Skeletal muscle satellite cell (primary cell): Measurements from ENCODE around the gene GPC6.

Source experiments
- H3K27me3 ChIP-seq: 2 replicates; pipeline ENCODE4 v1.7.0; 2013; ENCODE audit warnings: low read length; ENCODE audit not compliant: control insufficient read depth, insufficient read depth
- H3K36me3 ChIP-seq: 2 replicates; pipeline ENCODE4 v1.7.0; 2013; ENCODE audit warnings: mild to moderate bottlenecking, control low read depth, low read length; ENCODE audit not compliant: insufficient read depth
- H3K4me1 ChIP-seq: 2 replicates; pipeline ENCODE4 v1.7.0; 2013; ENCODE audit warnings: low read length; ENCODE audit not compliant: control insufficient read depth, insufficient read depth
- H3K4me2 ChIP-seq: 2 replicates; pipeline ENCODE4 v1.7.0; 2013; ENCODE audit warnings: mild to moderate bottlenecking, low read length
- H3K4me3 ChIP-seq: 2 replicates; pipeline ENCODE4 v1.7.0; 2013; ENCODE audit warnings: low read length
- H3K9ac ChIP-seq: 2 replicates; pipeline ENCODE4 v1.7.0; 2013; ENCODE audit warnings: mild to moderate bottlenecking, low read depth, low read length, moderate library complexity
- H3K9me3 ChIP-seq: replicated peaks from 2 replicates; pipeline ENCODE4 v1.7.0; 2013; ENCODE audit warnings: mild to moderate bottlenecking, control low read depth, low read length

The GPC6 gene

DNA sequence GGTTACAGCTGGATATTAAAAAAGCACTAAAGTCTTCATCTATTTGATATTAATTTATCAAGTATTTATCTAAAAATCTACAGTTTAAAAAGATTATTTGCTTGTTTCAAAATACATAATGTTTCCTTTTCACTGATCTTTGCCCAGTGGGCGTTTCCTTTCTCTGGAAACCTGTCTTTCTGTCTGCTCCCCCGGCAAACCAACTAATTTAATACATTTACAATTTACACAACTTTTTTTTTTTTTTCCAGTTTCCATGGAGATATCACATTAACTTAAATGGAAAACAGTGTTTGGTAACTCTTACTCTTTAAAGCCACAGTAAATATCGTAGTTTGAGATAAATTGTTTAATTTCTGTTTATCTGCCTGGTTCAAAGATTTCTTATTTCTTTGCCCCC, 5.3 kb downstream of the GPC6 start:
- Histone ChIP-seq H3K9ac (no peak overlapping the region), H3K9me3 (no peaks in the 10 kb centered on the region), H3K36me3 (no peaks in the 10 kb centered on the region), H3K4me1 (peaks cover 27% of the 10 kb centered on the region), H3K4me3 (no peak overlapping the region), H3K4me2 (no peak overlapping the region), H3K27me3 (no peaks in the 10 kb centered on the region)

DNA sequence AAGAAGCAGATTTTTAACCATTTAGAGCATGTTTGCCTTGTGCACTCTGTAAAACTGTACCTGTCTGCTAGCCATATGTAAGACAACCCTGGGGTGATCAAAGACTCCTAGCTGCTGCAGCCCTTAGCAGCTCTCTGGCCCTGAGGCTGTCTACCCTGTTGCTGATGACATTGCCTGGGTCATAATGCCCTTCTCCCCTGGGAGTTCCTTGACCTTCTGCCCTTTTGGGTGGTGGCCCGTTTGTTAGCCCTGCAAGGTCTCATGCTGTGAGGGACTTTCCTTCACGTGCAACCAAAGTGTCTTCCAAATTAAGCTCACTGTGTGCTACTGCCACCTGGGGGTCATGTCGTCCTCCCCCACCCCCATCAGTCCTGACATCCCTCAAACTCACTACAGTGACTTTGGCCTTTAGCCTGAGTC, 7.4 kb downstream of the GPC6 start:
- peaks cover 5% of the 10 kb centered on the region for H3K9me3 ChIP-seq
- no peak overlapping the region for H3K9ac ChIP-seq
- no peaks in the 10 kb centered on the region for H3K27me3 ChIP-seq
- no peak overlapping the region for H3K4me2 ChIP-seq
- H3K4me1 ChIP-seq, result peaks cover 25% of the 10 kb centered on the region
- no peaks in the 10 kb centered on the region for H3K36me3 ChIP-seq
- H3K4me3 ChIP-seq, result no peak overlapping the region

DNA sequence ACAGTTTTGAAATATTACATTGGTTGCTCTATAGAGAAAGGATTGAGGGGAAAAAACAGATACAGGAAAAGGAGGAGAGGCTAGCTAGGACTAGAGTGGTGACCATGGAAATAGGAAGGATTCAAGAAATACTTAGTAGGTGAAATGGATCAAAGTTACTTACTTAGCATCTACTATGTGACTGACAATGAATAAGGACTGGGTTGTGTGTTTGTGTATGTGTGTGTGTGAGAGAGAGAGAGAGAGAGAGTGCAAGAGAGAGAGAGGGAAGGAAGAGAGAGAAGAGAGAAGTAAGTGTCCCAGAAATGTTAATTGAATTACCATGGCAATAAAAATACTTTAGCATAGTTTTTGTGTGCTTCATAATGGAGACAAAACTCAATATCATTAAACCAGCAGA, 7.9 kb downstream of the GPC6 start:
- Histone ChIP-seq H3K9me3 (peaks cover 5% of the 10 kb centered on the region), H3K9ac (no peak overlapping the region), H3K4me1 (peaks cover 21% of the 10 kb centered on the region), H3K27me3 (no peaks in the 10 kb centered on the region), H3K4me3 (no peak overlapping the region), H3K36me3 (no peaks in the 10 kb centered on the region), H3K4me2 (no peak overlapping the region)

GRCh38 chr13:93235258-93236015, 8.8 kb downstream of the GPC6 start:
- no peaks in the 10 kb centered on the region for H3K36me3 ChIP-seq
- H3K9me3 ChIP-seq, result peaks cover 5% of the 10 kb centered on the region
- H3K4me1 ChIP-seq, result peaks cover 11% of the 10 kb centered on the region
- H3K4me2 ChIP-seq, result no peak overlapping the region
- no peak overlapping the region for H3K4me3 ChIP-seq
- no peak overlapping the region for H3K9ac ChIP-seq
- no peaks in the 10 kb centered on the region for H3K27me3 ChIP-seq

DNA sequence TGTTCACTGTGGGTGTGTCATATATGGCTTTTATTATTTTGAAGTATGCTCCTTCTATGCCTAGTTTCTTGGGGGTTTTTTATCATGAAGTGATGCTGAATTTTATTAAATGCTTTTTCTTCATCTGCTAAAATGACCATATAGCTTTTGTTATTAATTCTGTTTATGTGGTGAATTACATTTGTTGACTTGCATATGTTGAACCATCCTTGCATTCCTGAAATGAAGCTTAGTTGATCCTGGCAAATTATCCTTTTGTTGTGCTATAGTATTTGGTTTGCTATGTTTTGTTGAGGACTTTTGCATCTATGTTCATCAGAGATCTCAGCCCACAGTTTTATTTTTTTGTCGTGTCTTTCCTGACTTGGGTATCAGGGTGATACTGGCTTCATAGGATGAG, 12.1 kb downstream of the GPC6 start:
- Histone ChIP-seq H3K9ac (no peak overlapping the region), H3K4me1 (peaks cover 10% of the 10 kb centered on the region), H3K9me3 (peaks cover 5% of the 10 kb centered on the region), H3K27me3 (no peaks in the 10 kb centered on the region), H3K36me3 (no peaks in the 10 kb centered on the region), H3K4me2 (no peak overlapping the region), H3K4me3 (no peak overlapping the region)

- Histone ChIP-seq H3K36me3 (no peaks in the 10 kb centered on the region), H3K4me3 (peak overlapping the region; percentile 62), H3K27me3 (no peaks in the 10 kb centered on the region), H3K4me2 (peak overlapping the region; percentile 82), H3K9me3 (peaks cover 5% of the 10 kb centered on the region), H3K4me1 (peaks cover 28% of the 10 kb centered on the region), H3K9ac (no peak overlapping the region)
These were observed 16.9 kb downstream of the GPC6 start for GRCh38 chr13:93243375-93244063.

DNA sequence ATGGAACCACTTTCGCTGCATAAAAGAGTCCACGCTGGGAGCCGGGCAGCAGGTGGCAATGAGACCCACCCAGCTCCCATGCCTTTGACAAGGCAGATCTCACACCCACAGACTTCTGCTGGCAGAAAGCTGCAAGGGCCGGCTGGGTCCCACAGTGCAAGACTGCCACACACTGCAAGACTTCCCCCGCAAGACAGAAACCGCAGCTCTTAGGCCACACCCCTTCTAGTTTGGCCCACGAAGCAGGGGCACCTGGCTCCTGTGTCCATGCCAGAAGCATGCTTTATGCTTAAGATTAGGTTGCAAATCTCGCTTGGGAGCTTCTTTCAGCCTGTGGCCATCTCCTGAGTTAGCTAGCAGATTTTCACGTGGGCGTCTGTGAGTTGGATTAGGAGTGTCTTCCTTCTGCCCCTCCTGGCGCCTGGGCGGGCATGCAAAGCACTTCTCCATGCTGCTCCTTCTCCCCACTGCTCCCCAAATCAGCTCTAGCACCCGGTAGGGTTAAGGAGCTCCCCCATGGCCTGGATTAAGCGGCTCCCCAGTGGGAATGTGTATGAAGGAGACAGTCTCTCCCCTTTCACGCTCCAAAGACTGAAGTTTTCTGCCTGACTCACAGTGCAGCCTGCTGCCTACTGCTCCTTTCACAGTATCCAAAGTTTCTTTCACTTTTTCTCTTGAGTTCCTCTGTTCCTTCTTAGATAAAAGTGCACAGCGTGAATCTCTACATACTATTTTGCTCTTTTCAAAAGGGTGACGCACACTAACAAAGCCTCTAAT, 17.7 kb downstream of the GPC6 start:
- no peaks in the 10 kb centered on the region for H3K36me3 ChIP-seq
- peak overlapping the region; percentile 62 for H3K4me3 ChIP-seq
- H3K27me3 ChIP-seq, result no peaks in the 10 kb centered on the region
- H3K4me1 ChIP-seq, result peaks cover 36% of the 10 kb centered on the region
- H3K9ac ChIP-seq, result peak overlapping the region; percentile 72
- H3K9me3 ChIP-seq, result no peaks in the 10 kb centered on the region
- peak overlapping the region; percentile 82 for H3K4me2 ChIP-seq

DNA sequence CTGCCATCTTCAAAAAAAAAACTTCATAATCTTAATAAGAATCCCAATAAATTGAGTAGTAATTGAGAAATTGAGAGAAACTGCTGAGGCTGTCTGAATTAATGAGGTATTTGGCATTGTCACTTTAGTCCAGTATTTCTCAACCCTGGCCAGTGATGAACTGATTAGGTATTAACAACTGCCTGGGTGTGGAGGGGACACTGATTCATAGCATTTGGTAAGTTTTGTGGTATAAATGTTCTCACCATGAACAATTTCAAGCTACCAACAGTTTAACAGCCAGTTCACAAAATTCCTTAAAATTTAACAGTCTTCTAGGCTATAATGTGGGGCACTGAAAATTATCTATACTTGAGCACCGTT, 18.3 kb downstream of the GPC6 start:
- Histone ChIP-seq H3K4me2 (peak overlapping the region; percentile 82), H3K4me1 (peaks cover 41% of the 10 kb centered on the region), H3K27me3 (no peaks in the 10 kb centered on the region), H3K36me3 (no peaks in the 10 kb centered on the region), H3K9ac (peak overlapping the region; percentile 72), H3K9me3 (peaks cover under 1% of the 10 kb centered on the region), H3K4me3 (peak overlapping the region; percentile 62)

GRCh38 chr13:93246069-93246468, 19.5 kb downstream of the GPC6 start:
- H3K27me3 ChIP-seq, result no peaks in the 10 kb centered on the region

GRCh38 chr13:93248627-93249047, 22.0 kb downstream of the GPC6 start:
- Histone ChIP-seq H3K4me1 (peaks cover 44% of the 10 kb centered on the region), H3K9ac (peak overlapping the region; percentile 73), H3K36me3 (no peaks in the 10 kb centered on the region), H3K27me3 (no peaks in the 10 kb centered on the region), H3K4me2 (peak overlapping the region; percentile 52), H3K9me3 (peaks cover 4% of the 10 kb centered on the region), H3K4me3 (no peak overlapping the region)

More at GRCh38 chr13:93246069-93246468, 19.5 kb downstream of the GPC6 start:
- H3K36me3 ChIP-seq, result no peaks in the 10 kb centered on the region
- H3K4me2 ChIP-seq, result no peak overlapping the region
- H3K9me3 ChIP-seq, result peaks cover 4% of the 10 kb centered on the region
- no peak overlapping the region for H3K9ac ChIP-seq
- no peak overlapping the region for H3K4me3 ChIP-seq
- peaks cover 46% of the 10 kb centered on the region for H3K4me1 ChIP-seq
